ENCODE measurements around the gene VSIG4. TPM values are rescaled to one million over a fixed set of nuclear protein-coding genes. Genes with fewer than 3 reads are reported as not detected.

The VSIG4 gene
- total RNA-seq, 1 experiment from 2014 or later = not detected

DNA sequence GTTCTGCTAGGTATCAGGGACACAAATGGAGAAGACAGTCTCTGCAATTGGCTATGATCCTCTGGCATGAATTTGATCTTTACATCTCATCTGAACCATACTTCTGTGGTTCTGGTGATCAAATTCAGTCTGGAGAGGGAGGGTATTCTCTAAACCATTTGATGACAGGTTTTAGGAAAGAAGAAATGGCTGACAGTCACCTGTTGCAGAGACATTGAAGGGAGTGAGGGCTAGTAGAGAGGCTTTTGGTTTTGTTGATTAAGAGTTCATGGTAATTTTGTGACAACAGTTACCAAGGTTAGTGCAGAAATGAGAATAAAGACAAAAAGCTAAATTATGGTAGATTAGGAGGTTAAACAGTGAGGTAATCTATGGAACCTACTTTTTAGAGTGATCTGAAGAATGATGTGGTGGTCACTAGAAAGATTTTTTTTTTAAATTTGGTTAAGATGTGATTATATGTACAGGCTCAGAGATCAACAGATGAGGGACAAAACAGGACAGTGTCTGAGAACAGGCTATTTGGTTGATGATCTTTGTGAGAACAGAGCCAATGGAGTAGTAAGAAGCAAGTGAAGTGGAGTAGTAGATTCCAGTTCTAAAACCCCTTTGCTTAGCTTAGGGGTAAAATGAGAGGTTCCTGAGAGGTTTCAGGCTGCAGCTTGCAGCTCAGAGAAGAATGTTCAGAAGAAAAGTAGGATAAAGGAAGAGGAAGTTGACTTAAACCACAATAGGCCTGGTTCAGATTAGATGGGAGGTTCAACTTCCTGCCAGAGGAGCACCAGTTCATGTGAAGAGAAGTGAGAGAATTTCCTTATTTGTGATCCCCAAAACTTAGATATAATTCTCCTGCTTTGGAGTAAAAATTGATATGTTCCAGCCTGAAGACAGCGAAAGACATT is 34.7 kb downstream of the VSIG4 start:
- H3K4me2 ChIP-seq (ENCODE audit: insufficient read depth, insufficient read length, low read length) = no peak overlapping the region
- Mint-ChIP-seq H3K27me3 (ENCODE audit: low read depth) (no peaks in the 10 kb centered on the region), H3K27ac (no peak overlapping the region), H3K4me1 (peaks cover 0 to 2% of the 10 kb centered on the region in 2 experiments; a peak in 1 of 4 replicates), H3K36me3 (ENCODE audit: insufficient read depth in 1 of 3, low read depth in 3 of 3) (peaks cover 0 to 2% (median 0%) of the 10 kb centered on the region in 3 experiments; a peak in 1 of 7 replicates), H3K4me3 (no peak overlapping the region), H3K9me3 (peaks cover 56 to 69% of the 10 kb centered on the region in 2 experiments)
- H3K4ac ChIP-seq (ENCODE audit: low read depth, low read length) = no peak overlapping the region
- H3K79me2 ChIP-seq (ENCODE audit: insufficient read depth, low read length) = no peaks in the 10 kb centered on the region
- H4K5ac ChIP-seq (ENCODE audit: insufficient read length, low read depth, low read length) = no peak overlapping the region
- DNase-seq = no peak
- H3K9me3 ChIP-seq (ENCODE audit: control insufficient read depth, low read depth, low read length) = peaks cover 14% of the 10 kb centered on the region
- no peaks in the 10 kb centered on the region for H3K79me1 ChIP-seq (ENCODE audit: insufficient read depth, low read depth, low read length, poor library complexity, severe bottlenecking)
- no CpG with 5 or more reads among the region's 1 CpG for WGBS (ENCODE audit: extremely low coverage, insufficient read length, low lambda C conversion rate)
- no peak overlapping the region for H4K91ac ChIP-seq (ENCODE audit: insufficient read length, low read depth, low read length)
- no peak overlapping the region for H2BK15ac ChIP-seq (ENCODE audit: low read depth, low read length)
- H3K4me1 ChIP-seq (ENCODE audit: insufficient read depth, low read length) = no peaks in the 10 kb centered on the region
- H3K23ac ChIP-seq (ENCODE audit: insufficient read length, low read depth, low read length) = no peak overlapping the region
- H3K14ac ChIP-seq (ENCODE audit: insufficient read depth, low read length) = no peak overlapping the region
- no peak for TF ChIP-seq CTCF (conservative IDR thresholded peaks at IDR 0.05)
- H2AK5ac ChIP-seq (ENCODE audit: insufficient read length, low read length) = no peak overlapping the region
- no peaks in the 10 kb centered on the region for H4K20me1 ChIP-seq (ENCODE audit: control insufficient read depth, insufficient read depth, insufficient read length)
- H2BK5ac ChIP-seq (ENCODE audit: insufficient read length, low read length) = no peak overlapping the region
- H2AFZ ChIP-seq (ENCODE audit: low read length) = no peak overlapping the region
- H3T11ph ChIP-seq (ENCODE audit: low read length) = no peak overlapping the region
- no peaks in the 10 kb centered on the region for H3K27me3 ChIP-seq (ENCODE audit: insufficient read depth, low read length)
- H4K8ac ChIP-seq (replicated peaks; ENCODE audit: insufficient read length, low read depth, low read length) = no peak overlapping the region
- no peaks in the 10 kb centered on the region for H3K23me2 ChIP-seq (ENCODE audit: insufficient read length, low read depth, low read length, poor library complexity, severe bottlenecking)
- H2BK12ac ChIP-seq (ENCODE audit: insufficient read length, low read depth, low read length) = no peak overlapping the region
- H2BK120ac ChIP-seq (ENCODE audit: low read depth, low read length, poor library complexity, severe bottlenecking) = no peak overlapping the region
- no peak overlapping the region for H2BK20ac ChIP-seq (ENCODE audit: low read depth, low read length, poor library complexity, severe bottlenecking)
- H3K27ac ChIP-seq (ENCODE audit: insufficient read length, low read depth, low read length) = no peak overlapping the region
- H3K9ac ChIP-seq (ENCODE audit: extremely low read depth, insufficient read length, low read length) = no peak overlapping the region
- H3K56ac ChIP-seq (ENCODE audit: insufficient read length, low read depth, low read length) = no peak overlapping the region
- no peak overlapping the region for H3K18ac ChIP-seq (ENCODE audit: insufficient read length, low read depth, low read length)
